Gastrocnemius medialis (tissue), 4 donors: ENCODE measurements around the gene WASHC2A.
A peak's percentile ranks its signal among the peaks of the same experiment; 100 is the strongest.

ENCODE experiments used
- POLR2A ChIP-seq, 2 donors: fragments of 450-650 bp; IDR thresholded peaks; one replicate each; pipeline ENCODE4 v1.6.1; 2017; ENCODE audit warnings: antibody characterized with exemption in 2 of 2, mild to moderate bottlenecking in 2 of 2, moderate library complexity in 2 of 2
- TF ChIP-seq, protein P1 (sequence below), 5 experiments: fragments of 450-650 bp in 3 of 5; fragments of 200-600 bp in 2 of 5; sonication (generic) in 2 of 5; IDR thresholded peaks in 4 of 5; conservative IDR thresholded peaks in 1 of 5; 1 replicate in 4 of 5; 2 replicates in 1 of 5; pipeline ENCODE4 v1.5.1; 2016 to 2019; ENCODE audit warnings: antibody characterized with exemption in 5 of 5, mild to moderate bottlenecking in 3 of 5, moderate library complexity in 3 of 5

DNA sequence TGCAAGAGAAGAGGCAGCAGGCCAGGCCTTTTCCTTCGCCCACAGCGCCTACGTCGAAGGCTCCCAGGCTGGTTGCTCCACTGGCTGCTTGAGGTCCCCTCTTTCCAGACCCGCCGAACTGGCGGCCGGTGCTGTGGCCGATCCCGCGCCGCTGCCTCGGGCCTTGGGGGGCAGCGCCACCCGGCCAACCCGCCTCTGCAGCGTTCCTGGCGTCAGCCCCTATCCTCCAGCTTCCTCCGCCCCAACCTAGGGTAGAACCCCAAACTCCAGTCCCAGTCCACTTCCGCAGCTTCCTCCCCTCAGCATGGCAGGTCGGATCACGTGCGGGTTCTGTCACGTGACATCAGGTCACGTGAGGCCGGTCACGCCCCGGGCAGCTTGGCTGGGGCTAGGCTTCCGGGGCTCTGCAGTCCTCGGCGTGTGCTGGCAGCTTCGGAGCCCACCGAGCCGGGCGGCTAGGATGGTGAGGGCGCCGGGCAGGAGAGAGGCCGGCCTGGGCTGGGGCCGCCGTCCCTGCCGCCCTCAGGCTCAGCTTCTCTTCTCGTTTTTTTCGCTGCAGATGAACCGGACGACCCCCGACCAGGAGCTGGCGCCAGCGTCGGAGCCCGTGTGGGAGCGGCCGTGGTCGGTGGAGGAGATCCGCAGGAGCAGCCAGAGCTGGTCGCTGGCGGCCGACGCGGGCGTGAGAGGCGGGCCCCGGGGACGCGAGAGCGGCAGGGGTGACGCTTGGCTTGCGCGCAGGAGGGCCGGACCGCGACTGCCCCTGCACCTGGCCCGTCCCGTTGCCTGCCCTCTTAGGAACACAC is at the start of gene WASHC2A:
- TF ChIP-seq, protein P1, sequence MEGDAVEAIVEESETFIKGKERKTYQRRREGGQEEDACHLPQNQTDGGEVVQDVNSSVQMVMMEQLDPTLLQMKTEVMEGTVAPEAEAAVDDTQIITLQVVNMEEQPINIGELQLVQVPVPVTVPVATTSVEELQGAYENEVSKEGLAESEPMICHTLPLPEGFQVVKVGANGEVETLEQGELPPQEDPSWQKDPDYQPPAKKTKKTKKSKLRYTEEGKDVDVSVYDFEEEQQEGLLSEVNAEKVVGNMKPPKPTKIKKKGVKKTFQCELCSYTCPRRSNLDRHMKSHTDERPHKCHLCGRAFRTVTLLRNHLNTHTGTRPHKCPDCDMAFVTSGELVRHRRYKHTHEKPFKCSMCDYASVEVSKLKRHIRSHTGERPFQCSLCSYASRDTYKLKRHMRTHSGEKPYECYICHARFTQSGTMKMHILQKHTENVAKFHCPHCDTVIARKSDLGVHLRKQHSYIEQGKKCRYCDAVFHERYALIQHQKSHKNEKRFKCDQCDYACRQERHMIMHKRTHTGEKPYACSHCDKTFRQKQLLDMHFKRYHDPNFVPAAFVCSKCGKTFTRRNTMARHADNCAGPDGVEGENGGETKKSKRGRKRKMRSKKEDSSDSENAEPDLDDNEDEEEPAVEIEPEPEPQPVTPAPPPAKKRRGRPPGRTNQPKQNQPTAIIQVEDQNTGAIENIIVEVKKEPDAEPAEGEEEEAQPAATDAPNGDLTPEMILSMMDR (IDR thresholded peaks at IDR 0.05 in 4 of 5, conservative IDR thresholded peaks at IDR 0.05 in 1 of 5): peak in 2 of 5 experiments; percentile 11 to 15
- TF ChIP-seq POLR2A (IDR thresholded peaks at IDR 0.05): peak in 1 of 2 donors; percentile 11
